ENCODE results near the gene EPB41L4B. TPM values are rescaled to one million over a fixed set of nuclear protein-coding genes. Genes with fewer than 3 reads are reported as not detected.

Gene EPB41L4B
- total and polyA plus RNA-seq, 2 of the 4 experiments (the other 2 are of a cell fraction): 0.36 to 0.54 TPM

GRCh38 chr9:109310486-109310901 is 10.4 kb downstream of the EPB41L4B start:
- intact Hi-C loops (cut with micrococcal nuclease): no loop called here
- Histone ChIP-seq H3K18ac (ENCODE audit: low read depth, low read length) (no peak overlapping the region), H3K9me3 (ENCODE audit: control insufficient read depth, insufficient read depth, low read length) (no peaks in the 10 kb centered on the region), H3K27me3 (ENCODE audit: control insufficient read depth, insufficient read depth, low read length) (peaks cover 22% of the 10 kb centered on the region), H2BK15ac (ENCODE audit: low read depth, low read length) (no peak overlapping the region), H3K4ac (ENCODE audit: low read depth, low read length) (no peak overlapping the region), H3K4me1 (ENCODE audit: control insufficient read depth, insufficient read depth, low read length) (peaks cover 4% of the 10 kb centered on the region), H4K8ac (ENCODE audit: low read depth in 2 of 2, low read length in 2 of 2) (no peak overlapping the region), H3K36me3 (ENCODE audit: control insufficient read depth, insufficient read depth, low read length) (no peaks in the 10 kb centered on the region), H2AK5ac (ENCODE audit: low read depth, low read length) (no peak overlapping the region), H4K20me1 (ENCODE audit: insufficient read depth, low read length) (no peaks in the 10 kb centered on the region), H3K4me2 (ENCODE audit: low read depth, low read length) (peak overlapping the region; percentile 44), H4K91ac (ENCODE audit: insufficient read depth, low read depth, low read length) (no peak overlapping the region), H3K79me1 (ENCODE audit: low read depth in 1 of 2, low read length in 2 of 2) (no peaks in the 10 kb centered on the region), H4K5ac (ENCODE audit: low read depth, low read length) (no peak overlapping the region), H3K27ac (ENCODE audit: insufficient read depth, low read length) (no peak overlapping the region), H3K56ac (ENCODE audit: extremely low read depth, insufficient read depth, low read length) (no peak overlapping the region), H3K4me3 (ENCODE audit: insufficient read depth, low read depth, low read length) (no peak overlapping the region), H2BK20ac (ENCODE audit: low read depth, low read length) (no peak overlapping the region), H2AFZ (replicated peaks; ENCODE audit: low read length, poor library complexity) (no peak overlapping the region), H3K14ac (replicated peaks; ENCODE audit: low read depth, low read length) (no peak overlapping the region), H2BK120ac (ENCODE audit: low read depth, low read length) (no peak overlapping the region), H3K23ac (ENCODE audit: low read depth, low read length) (no peak overlapping the region), H2BK5ac (ENCODE audit: low read depth, low read length, poor library complexity, severe bottlenecking) (no peak overlapping the region), H2AK9ac (replicated peaks; ENCODE audit: low read depth, low read length, poor library complexity) (no peak overlapping the region), H3K9me1 (ENCODE audit: insufficient read depth, low read length) (no peaks in the 10 kb centered on the region), H3K9ac (ENCODE audit: low read depth, low read length) (no peak overlapping the region)
- in situ Hi-C loops (cut with MboI; ENCODE audit: low sequenced_read_pairs): loop anchor here (25.0 kb wide), 2 partner anchors 123 to 248 kb away; no protein-coding TSS in a partner anchor
- WGBS, 2 experiments (ENCODE audit: extremely low coverage in 2 of 2, insufficient read length in 1 of 2): no CpG with 5 or more reads among the region's 7 CpGs
- BruUV-seq (replicated peaks): no TSS peak
- peak; percentile 32 for DNase-seq
- TF ChIP-seq BHLHE40 (IDR thresholded peaks at IDR 0.05; ENCODE audit: low read depth, low read length) (no peak), RAD21 (IDR thresholded peaks at IDR 0.05; ENCODE audit: low read length) (no peak), FOS (IDR thresholded peaks at IDR 0.05; ENCODE audit: low read depth, low read length) (no peak), NFE2L2 (IDR thresholded peaks at IDR 0.05; ENCODE audit: low read depth, low read length) (no peak), CHD1 (IDR thresholded peaks at IDR 0.05; ENCODE audit: low read depth, low read length) (no peak), CTCF (conservative IDR thresholded peaks at IDR 0.05; ENCODE audit: low read depth, low read length) (no peak), POLR2A (IDR thresholded peaks at IDR 0.05; ENCODE audit: low read depth, low read length) (no peak), CEBPB (IDR thresholded peaks at IDR 0.05; ENCODE audit: low read depth, low read length) (no peak), ELK1 (IDR thresholded peaks at IDR 0.05; ENCODE audit: borderline replicate concordance, low read depth, low read length) (no peak), RFX5 (IDR thresholded peaks at IDR 0.05; ENCODE audit: low read depth, low read length) (no peak), MAFK (IDR thresholded peaks at IDR 0.05; ENCODE audit: low read depth, low read length) (no peak), SMC3 (IDR thresholded peaks at IDR 0.05; ENCODE audit: low read depth, low read length) (no peak), MXI1 (IDR thresholded peaks at IDR 0.05; ENCODE audit: borderline replicate concordance, low read depth, low read length) (no peak), MAZ (IDR thresholded peaks at IDR 0.05; ENCODE audit: borderline replicate concordance, low read depth, low read length) (no peak), RCOR1 (IDR thresholded peaks at IDR 0.05; ENCODE audit: insufficient replicate concordance, low read length) (no peak), USF2 (IDR thresholded peaks at IDR 0.05; ENCODE audit: low read depth, low read length) (no peak)
- ChIA-PET CTCF (no interaction called here), POLR2A (ENCODE audit: unreplicated experiment) (no interaction called here)
- ATAC-seq (ENCODE audit: low read depth): peak; percentile 81
- dilution Hi-C loops (cut with HindIII; ENCODE audit: low sequenced_read_pairs, unreplicated experiment): no loop called here

All from IMR-90 (cell line).